Neural cell (in vitro differentiated cells): ENCODE data around the gene FOXK1. TPM values are rescaled to one million over a fixed set of nuclear protein-coding genes. Genes with fewer than 3 reads are reported as not detected.

Source experiments
- H2AFZ ChIP-seq: fragments of 200-600, 300-800 bp; sonication (generic), shearing (Covaris generic); 2 replicates; pipeline ENCODE4 v1.6.0; 2014; ENCODE audit warnings: low read depth, mild to moderate bottlenecking, antibody characterized with exemption, low read length, moderate library complexity
- H3F3A ChIP-seq: fragments of 200-600 bp; shearing (Covaris generic); 2 replicates; pipeline ENCODE4 v1.6.1; 2016; ENCODE audit warnings: mild to moderate bottlenecking, moderate library complexity, mixed read lengths, antibody characterized with exemption, low read length; ENCODE audit not compliant: insufficient read depth, poor library complexity, severe bottlenecking
- H3K27ac ChIP-seq: fragments of 200-600, 300-800 bp; sonication (generic), shearing (Covaris generic); 2 replicates; pipeline ENCODE4 v1.5.1; 2014; ENCODE audit warnings: mild to moderate bottlenecking, low read length, moderate library complexity
- H3K27me3 ChIP-seq: fragments of 300-800, 200-600 bp; sonication (generic), shearing (Covaris generic); 2 replicates; pipeline ENCODE4 v1.6.0; 2014; ENCODE audit warnings: mild to moderate bottlenecking, low read depth, low read length, moderate library complexity; ENCODE audit not compliant: insufficient read depth
- H3K36me3 ChIP-seq: fragments of 300-800, 200-600 bp; sonication (generic), shearing (Covaris generic); 2 replicates; pipeline ENCODE4 v1.5.1; 2014; ENCODE audit warnings: mild to moderate bottlenecking, antibody characterized with exemption, low read length, moderate library complexity; ENCODE audit not compliant: insufficient read depth
- H3K4me2 ChIP-seq: fragments of 300-800, 200-600 bp; sonication (generic), shearing (Covaris generic); 2 replicates; pipeline ENCODE4 v1.6.0; 2014; ENCODE audit warnings: mild to moderate bottlenecking, low read length
- H3K4me3 ChIP-seq: fragments of 300-800, 200-600 bp; sonication (generic), shearing (Covaris generic); 2 replicates; pipeline ENCODE4 v1.5.1; 2014; ENCODE audit warnings: mild to moderate bottlenecking, low read length, moderate library complexity
- H3K79me2 ChIP-seq: fragments of 200-600 bp; shearing (Covaris generic); replicated peaks from 2 replicates; pipeline ENCODE4 v1.6.0; 2014; ENCODE audit warnings: mild to moderate bottlenecking, low read length, moderate library complexity; ENCODE audit not compliant: insufficient read depth
- H3K9ac ChIP-seq: fragments of 300-800, 200-600 bp; sonication (generic), shearing (Covaris generic); 2 replicates; pipeline ENCODE4 v1.6.1; 2016; ENCODE audit warnings: mild to moderate bottlenecking, low read length, mixed read lengths
- H3K9me2 ChIP-seq: fragments of 200-600 bp; shearing (Covaris generic); 2 replicates; pipeline ENCODE4 v1.6.1; 2016; ENCODE audit warnings: mild to moderate bottlenecking, low read length, mixed read lengths; ENCODE audit not compliant: insufficient read depth
- H3K9me3 ChIP-seq: fragments of 200-600, 300-800 bp; sonication (generic), shearing (Covaris generic); 2 replicates; pipeline ENCODE4 v1.6.1; 2016; ENCODE audit warnings: mild to moderate bottlenecking, mixed run types, low read length, moderate library complexity, mixed read lengths
- H4K20me1 ChIP-seq: fragments of 200-600 bp; shearing (Covaris generic); 2 replicates; pipeline ENCODE4 v1.6.1; 2016; ENCODE audit warnings: mild to moderate bottlenecking, mixed run types; ENCODE audit not compliant: insufficient read depth
- CTCF ChIP-seq: fragments of 450-650 bp; IDR thresholded peaks from 2 replicates; pipeline ENCODE4 v1.5.1; 2014; ENCODE audit warnings: antibody characterized with exemption, mild to moderate bottlenecking, moderate library complexity; ENCODE audit not compliant: poor library complexity, severe bottlenecking
- EP300 ChIP-seq: fragments of 450-650 bp; conservative IDR thresholded peaks from 2 replicates; pipeline ENCODE4 v1.6.1; 2014; ENCODE audit warnings: antibody characterized with exemption, mild to moderate bottlenecking, moderate library complexity; ENCODE audit not compliant: poor library complexity, severe bottlenecking
- EZH2 ChIP-seq: fragments of 200-600, 300-800 bp; shearing (Covaris generic), sonication (generic); IDR thresholded peaks from 2 replicates; pipeline ENCODE4 v1.6.1; 2014; ENCODE audit warnings: antibody characterized with exemption, low read length, borderline replicate concordance, mild to moderate bottlenecking; ENCODE audit not compliant: insufficient read depth, poor library complexity, severe bottlenecking
- MXI1 ChIP-seq: fragments of 450-650 bp; conservative IDR thresholded peaks from 2 replicates; pipeline ENCODE4 v1.6.1; 2014; ENCODE audit warnings: antibody characterized with exemption, mild to moderate bottlenecking; ENCODE audit not compliant: poor library complexity, severe bottlenecking
- POLR2AphosphoS5 ChIP-seq: IDR thresholded peaks from 2 replicates; pipeline ENCODE4 v1.6.1; 2012
- RAD21 ChIP-seq: fragments of 450-650 bp; conservative IDR thresholded peaks from 2 replicates; pipeline ENCODE4 v1.6.1; 2014; ENCODE audit warnings: antibody characterized with exemption, mild to moderate bottlenecking, moderate library complexity
- REST ChIP-seq: IDR thresholded peaks from 2 replicates; pipeline ENCODE4 v1.6.1; 2012; ENCODE audit warnings: borderline replicate concordance
- SMC3 ChIP-seq: fragments of 450-650 bp; conservative IDR thresholded peaks from 2 replicates; pipeline ENCODE4 v1.6.1; 2014; ENCODE audit warnings: antibody characterized with exemption, mild to moderate bottlenecking, moderate library complexity; ENCODE audit not compliant: poor library complexity
- TAF1 ChIP-seq: IDR thresholded peaks from 2 replicates; pipeline ENCODE4 v1.6.1; 2012; ENCODE audit warnings: low read depth
- polyA plus RNA-seq: library from polyadenylated mRNA; depleted of rRNA; stranded (reverse); fragments of >200 nt; gene quantifications from 2 replicates; pipeline ENCODE4 v1.2.3, GENCODE V29; 2014

Gene FOXK1
- polyA plus RNA-seq, 1 donor from 2014 or later, result 7.4 TPM

DNA sequence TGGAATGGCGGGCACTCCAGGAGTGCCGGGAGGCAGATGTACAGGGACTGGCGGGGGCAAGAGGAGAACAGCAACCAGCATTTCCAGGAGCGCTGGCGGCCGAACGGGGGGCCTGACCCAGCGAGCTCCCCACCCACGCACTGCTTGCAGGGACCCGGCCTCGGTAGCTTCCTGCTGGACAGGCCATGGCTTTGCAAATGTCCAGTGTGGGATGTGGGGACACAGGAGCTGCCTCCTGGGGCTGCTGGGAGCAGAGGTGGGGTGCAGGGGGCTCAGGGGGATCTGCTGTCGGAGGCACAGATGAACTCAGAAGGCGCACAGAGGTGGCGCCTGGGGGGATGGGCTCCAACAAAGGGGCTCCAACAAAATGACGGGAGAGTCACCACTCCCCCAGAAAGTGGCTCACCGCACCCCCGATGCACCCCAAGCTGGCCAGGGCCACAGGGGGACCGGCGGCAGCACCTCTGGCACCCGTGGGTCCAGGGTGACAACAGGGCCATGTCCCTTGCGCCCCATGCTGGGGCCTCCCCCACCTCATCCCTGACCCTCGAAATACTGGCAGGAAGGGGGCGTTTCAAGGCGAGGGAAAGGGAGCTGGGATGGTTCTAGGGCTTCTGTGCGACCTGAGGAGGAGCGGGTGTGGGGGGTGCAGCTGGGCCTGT lies 134.5 kb downstream of the FOXK1 start:
- Histone ChIP-seq H4K20me1 (no peaks in the 10 kb centered on the region), H3K4me2 (no peak overlapping the region), H3K4me3 (no peak overlapping the region), H3K27me3 (no peaks in the 10 kb centered on the region), H3K27ac (no peak overlapping the region), H3K9ac (no peak overlapping the region), H3K9me2 (no peaks in the 10 kb centered on the region), H3K79me2 (no peaks in the 10 kb centered on the region), H2AFZ (no peak overlapping the region), H3K9me3 (no peaks in the 10 kb centered on the region), H3K36me3 (no peaks in the 10 kb centered on the region), H3F3A (no peaks in the 10 kb centered on the region)
- TF ChIP-seq RAD21, result no peak
- no peak for TF ChIP-seq POLR2AphosphoS5
- no peak for TF ChIP-seq TAF1
- TF ChIP-seq EP300, result no peak
- no peak for TF ChIP-seq EZH2
- TF ChIP-seq SMC3, result no peak
- TF ChIP-seq REST, result no peak
- TF ChIP-seq MXI1, result no peak
- TF ChIP-seq CTCF, result no peak

DNA sequence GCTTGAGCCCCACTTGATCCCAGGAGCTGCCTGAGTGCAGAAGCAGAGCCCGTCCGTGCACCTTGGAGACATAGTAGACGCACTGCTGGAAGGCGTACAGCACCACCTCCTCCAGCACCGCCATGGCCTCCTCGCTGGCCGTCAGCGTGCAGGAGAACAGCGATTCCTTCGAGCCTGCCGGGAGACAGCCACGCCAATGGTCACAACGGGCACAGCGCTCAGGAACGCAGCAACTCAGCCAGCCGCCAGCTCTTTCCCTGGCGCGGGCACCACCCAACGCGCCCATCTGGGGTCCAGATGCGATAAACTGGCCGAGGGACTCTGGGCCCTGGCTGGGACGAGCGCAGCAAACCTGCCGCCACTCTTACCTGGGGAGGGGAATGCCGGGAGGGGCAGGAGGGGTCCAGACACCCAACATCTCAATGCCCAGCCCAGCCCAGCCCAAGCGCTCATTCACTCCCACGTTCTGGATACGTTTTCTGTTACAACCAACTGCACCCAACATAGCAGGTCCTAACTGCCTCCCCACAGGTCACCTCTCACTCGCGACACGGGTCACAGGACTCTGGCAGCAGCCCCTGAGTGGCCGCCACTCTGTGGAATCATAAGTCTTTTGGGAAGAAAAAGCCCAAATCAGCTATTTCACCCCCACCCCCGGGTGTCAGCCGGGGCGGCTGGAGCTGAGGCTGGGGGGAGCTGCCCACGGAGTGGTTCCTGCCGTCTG lies 135.2 kb downstream of the FOXK1 start:
- H3K27ac ChIP-seq, result no peak overlapping the region
- H4K20me1 ChIP-seq, result no peaks in the 10 kb centered on the region
- H3K9me3 ChIP-seq, result no peaks in the 10 kb centered on the region
- H3K36me3 ChIP-seq, result no peaks in the 10 kb centered on the region
- TF ChIP-seq TAF1, result no peak
- H3K9me2 ChIP-seq, result no peaks in the 10 kb centered on the region
- no peaks in the 10 kb centered on the region for H3K79me2 ChIP-seq
- no peak overlapping the region for H3K4me2 ChIP-seq
- H2AFZ ChIP-seq, result no peak overlapping the region
- H3K27me3 ChIP-seq, result no peaks in the 10 kb centered on the region
- H3K4me3 ChIP-seq, result no peak overlapping the region
- H3F3A ChIP-seq, result no peaks in the 10 kb centered on the region
- no peak overlapping the region for H3K9ac ChIP-seq
